OCI-LY7 (cell line): ENCODE measurements around the gene ANKS1B.

Source experiments
- CTCF ChIP-seq: fragments of 200-600 bp; sonication (generic); conservative IDR thresholded peaks from 2 replicates; pipeline ENCODE4 v1.5.1; 2014; ENCODE audit warnings: mild to moderate bottlenecking, antibody characterized with exemption, low read length, moderate library complexity, mixed read lengths
- EZH2phosphoT487 ChIP-seq: fragments of 200-600 bp; sonication (generic); IDR thresholded peaks from 2 replicates; pipeline ENCODE4 v1.6.1; 2018; ENCODE audit warnings: low read depth, borderline replicate concordance, mild to moderate bottlenecking, mixed run types, antibody characterized with exemption, low read length, moderate library complexity, mixed read lengths

GRCh38 chr12:99529966-99530365, 454.8 kb downstream of the ANKS1B start:
- TF ChIP-seq CTCF = no peak
- no peak for TF ChIP-seq EZH2phosphoT487
